Stimulated activated CD4-positive, alpha-beta T cell treated with anti-CD3 and anti-CD28 coated beads, Interleukin-1b, Interleukin-23, amount 100 ng/mL, for 4 hours (primary cell): ENCODE results near the gene SYNC.
"Not testable (repeated sequence)": the region's sequence is repeated elsewhere in the genome, so short reads cannot be mapped to it uniquely, and the experiment has no call there.

Source experiments
- DNase-seq, 2 donors: peaks; one replicate each; pipeline ENCODE4 v3.0.0-alpha.2; 2020; ENCODE audit warnings: low read depth in 2 of 2

SYNC gene

GRCh38 chr1:32693455-32694174 lies 9.0 kb downstream of the SYNC start:
- DNase-seq, result no peak

- no peak for DNase-seq
Observed at GRCh38 chr1:32686387-32686786, 16.2 kb downstream of the SYNC start.

GRCh38 chr1:32685498-32685897 lies 17.1 kb downstream of the SYNC start:
- DNase-seq, result no peak

- no peak for DNase-seq
Observed at GRCh38 chr1:32684167-32684811, 18.3 kb downstream of the SYNC start.

GRCh38 chr1:32683397-32683796 lies 19.2 kb downstream of the SYNC start:
- DNase-seq, result no peak

- DNase-seq, result no peak
Observed at GRCh38 chr1:32681999-32682398, 20.6 kb downstream of the SYNC start.

- DNase-seq, result no peak
Observed at GRCh38 chr1:32681509-32681908, 21.1 kb downstream of the SYNC start.

- no peak for DNase-seq
Observed at GRCh38 chr1:32680642-32681041, 21.9 kb downstream of the SYNC start.

GRCh38 chr1:32679993-32680392 lies 22.6 kb downstream of the SYNC start:
- not testable (repeated sequence) for DNase-seq

GRCh38 chr1:32676945-32677344 lies 25.6 kb downstream of the SYNC start:
- DNase-seq, result no peak

GRCh38 chr1:32668716-32669115 lies 33.9 kb downstream of the SYNC start:
- DNase-seq, result not testable (repeated sequence)

GRCh38 chr1:32666901-32667566 lies 35.5 kb downstream of the SYNC start:
- DNase-seq, result no peak

GRCh38 chr1:32665915-32666314 lies 36.7 kb downstream of the SYNC start:
- DNase-seq, result no peak

- DNase-seq, result no peak
Observed at GRCh38 chr1:32659581-32659980, 43.0 kb downstream of the SYNC start.

- DNase-seq, result no peak
Observed at GRCh38 chr1:32652244-32652962, 50.2 kb downstream of the SYNC start.

GRCh38 chr1:32651461-32652073 lies 51.0 kb downstream of the SYNC start:
- no peak for DNase-seq

- peak; percentile 98 to 99 for DNase-seq
Observed at GRCh38 chr1:32650752-32651460, 51.7 kb downstream of the SYNC start, which contains the start of gene RBBP4. RBBP4 (plus strand) TSS chr1:32651208; CDS start chr1:32651307, 99 bp downstream.

- DNase-seq, result peak; percentile 70 to 73
Observed at GRCh38 chr1:32650248-32650751, 52.3 kb downstream of the SYNC start, which contains the start of gene ZBTB8OS. ZBTB8OS (minus strand) TSS chr1:32650550; CDS start chr1:32650529, 21 bp downstream.

- no peak for DNase-seq
Observed at GRCh38 chr1:32647308-32648134, 55.0 kb downstream of the SYNC start.

GRCh38 chr1:32644426-32644825 lies 58.1 kb downstream of the SYNC start:
- DNase-seq, result no peak
